HCT116 (cell line): Measurements from ENCODE around the gene TMEM94. TPM values are rescaled to one million over a fixed set of nuclear protein-coding genes. Genes with fewer than 3 reads are reported as not detected.

ENCODE experiments used
- ATAC-seq: fragments of 200-7000 bp; cut with Tn5 transposase; 2 replicates; pipeline ENCODE4 v1.9.1; 2020; ENCODE audit warnings: mild to moderate bottlenecking, moderate library complexity
- BruUV-seq: library from RNA; stranded (reverse); fragments of 400-500 nt; replicated peaks from 2 replicates; lab custom pipeline; 2021; lab: Mats Ljungman, UMichigan
- CTCF ChIA-PET: fragments of 300-600 bp; sonication (Branson Sonifier 250); formaldehyde crosslinking; loops from one replicate; lab custom pipeline; 2021; ENCODE audit warnings: antibody characterized with exemption; lab: Charles Lee
- POLR2A ChIA-PET: fragments of 300-600, 350-600 bp; sonication (Branson Sonifier 250); formaldehyde crosslinking; loops from one replicate; lab custom pipeline; 2021; ENCODE audit warnings: antibody characterized with exemption; lab: Charles Lee
- RAD21 ChIA-PET, 2 experiments: fragments of 300-600 bp; sonication (Branson Sonifier 250); formaldehyde crosslinking; loops; one replicate each; lab custom pipeline; 2023; ENCODE audit warnings: low total read pairs in 2 of 2; ENCODE audit not compliant: uncharacterized antibody in 2 of 2, unreplicated experiment in 2 of 2, low non-redundant PET in 1 of 2; lab: Charles Lee
- DNase-seq: peaks from one replicate; pipeline ENCODE4 v3.0.0-alpha.2; 2010; ENCODE audit warnings: low read depth, low spot score
- H2AFZ ChIP-seq: fragments of 200-600 bp; shearing (Covaris generic), sonication (generic); 2 replicates; pipeline ENCODE4 v1.6.1; 2017; ENCODE audit warnings: low read depth, mixed run types, mixed read lengths, antibody characterized with exemption, low read length; ENCODE audit not compliant: poor library complexity, severe bottlenecking
- H3K27ac ChIP-seq: 2 replicates; pipeline ENCODE4 v1.5.1; 2012; ENCODE audit warnings: low read depth, low read length
- H3K27me3 ChIP-seq: fragments of 200-600 bp; sonication (generic); 2 replicates; pipeline ENCODE4 v1.6.1; 2016; ENCODE audit warnings: mixed run types, low read length, mixed read lengths; ENCODE audit not compliant: insufficient read depth
- H3K36me3 ChIP-seq, 2 experiments: fragments of 200-500 bp in 1 of 2; fragments of 200-600 bp in 1 of 2; sonication (Bioruptor generic) in 1 of 2; sonication (generic) in 1 of 2; 2 replicates each; pipeline versions ENCODE4 v1.5.1 to v1.6.1; 2014 to 2016; ENCODE audit warnings: low read length in 2 of 2, inconsistent platforms in 1 of 2, mixed read lengths in 1 of 2, mixed run types in 1 of 2; ENCODE audit not compliant: insufficient read depth in 2 of 2, control insufficient read depth in 1 of 2
- H3K4me1 ChIP-seq, 2 experiments: fragments of 200-600 bp in 1 of 2; sonication (generic) in 1 of 2; 2 replicates each; pipeline versions ENCODE4 v1.5.1 to v1.6.1; 2012 to 2017; ENCODE audit warnings: low read length in 2 of 2, inconsistent platforms in 1 of 2, mild to moderate bottlenecking in 1 of 2, mixed read lengths in 1 of 2, mixed run types in 1 of 2, moderate library complexity in 1 of 2; ENCODE audit not compliant: insufficient read depth in 2 of 2, control insufficient read depth in 1 of 2
- H3K4me2 ChIP-seq: fragments of 200-600 bp; sonication (generic); 2 replicates; pipeline ENCODE4 v1.6.1; 2017; ENCODE audit warnings: mixed run types, low read length, mixed read lengths
- H3K4me3 ChIP-seq, 2 experiments: fragments of 200-600 bp in 1 of 2; sonication (generic) in 1 of 2; replicated peaks in 1 of 2; 2 replicates each; pipeline ENCODE4 v1.5.1; 2011 to 2016; ENCODE audit warnings: low read length in 2 of 2, control low read depth in 1 of 2, low read depth in 1 of 2, mild to moderate bottlenecking in 1 of 2, mixed read lengths in 1 of 2, mixed run types in 1 of 2
- H3K79me2 ChIP-seq: fragments of 200-600 bp; sonication (generic); 2 replicates; pipeline ENCODE4 v1.6.1; 2017; ENCODE audit warnings: mild to moderate bottlenecking, mixed run types, low read length, moderate library complexity, mixed read lengths; ENCODE audit not compliant: insufficient read depth
- H3K9ac ChIP-seq: fragments of 200-600 bp; sonication (generic); 2 replicates; pipeline ENCODE4 v1.6.1; 2016; ENCODE audit warnings: low read length, mixed read lengths
- H3K9me2 ChIP-seq: fragments of 200-600 bp; sonication (generic), shearing (Covaris generic); 2 replicates; pipeline ENCODE4 v1.6.1; 2017; ENCODE audit warnings: mixed run types, mild to moderate bottlenecking, moderate library complexity; ENCODE audit not compliant: insufficient read depth
- H3K9me3 ChIP-seq, 2 experiments: fragments of 200-500 bp in 1 of 2; fragments of 200-600 bp in 1 of 2; sonication (Bioruptor generic) in 1 of 2; sonication (generic) in 1 of 2; 2 replicates each; pipeline ENCODE4 v1.6.1; 2014 to 2017; ENCODE audit warnings: low read length in 2 of 2, mixed read lengths in 2 of 2, inconsistent platforms in 1 of 2, low read depth in 1 of 2, mild to moderate bottlenecking in 1 of 2, mixed run types in 1 of 2, moderate library complexity in 1 of 2; ENCODE audit not compliant: control insufficient read depth in 1 of 2, insufficient read depth in 1 of 2
- H4K20me1 ChIP-seq: fragments of 200-600 bp; sonication (generic), shearing (Covaris generic); 2 replicates; pipeline ENCODE4 v1.6.1; 2017; ENCODE audit warnings: mixed run types, mild to moderate bottlenecking, moderate library complexity; ENCODE audit not compliant: insufficient read depth
- CEBPB ChIP-seq: IDR thresholded peaks from 2 replicates; pipeline ENCODE4 v1.6.1; 2012; ENCODE audit warnings: low read depth
- EGR1 ChIP-seq: IDR thresholded peaks from 2 replicates; pipeline ENCODE4 v1.6.1; 2012; ENCODE audit warnings: low read depth
- FOSL1 ChIP-seq: IDR thresholded peaks from 2 replicates; pipeline ENCODE4 v1.6.1; 2012; ENCODE audit warnings: low read depth
- JUND ChIP-seq: IDR thresholded peaks from 2 replicates; pipeline ENCODE4 v1.6.1; 2012
- POLR2AphosphoS5 ChIP-seq: IDR thresholded peaks from 2 replicates; pipeline ENCODE4 v1.6.1; 2011; ENCODE audit warnings: mild to moderate bottlenecking, low read depth, low read length, moderate library complexity
- RAD21 ChIP-seq: IDR thresholded peaks from 2 replicates; pipeline ENCODE4 v1.6.1; 2012; ENCODE audit warnings: low read depth, mild to moderate bottlenecking
- SIN3A ChIP-seq: IDR thresholded peaks from 2 replicates; pipeline ENCODE4 v1.6.1; 2012; ENCODE audit warnings: low read depth
- SP1 ChIP-seq: IDR thresholded peaks from 2 replicates; pipeline ENCODE4 v1.6.1; 2012; ENCODE audit warnings: low read depth
- TCF7L2 ChIP-seq: IDR thresholded peaks from 2 replicates; pipeline ENCODE4 v1.7.0; 2011; ENCODE audit warnings: borderline replicate concordance, inconsistent platforms; ENCODE audit not compliant: insufficient read depth, insufficient read length; ENCODE audit errors: extremely low read depth
- YY1 ChIP-seq: IDR thresholded peaks from 2 replicates; pipeline ENCODE4 v1.6.1; 2011; ENCODE audit warnings: low read length, low read depth, moderate library complexity, mild to moderate bottlenecking; ENCODE audit not compliant: insufficient replicate concordance; ENCODE audit errors: extremely low read depth
- ZFX ChIP-seq: fragments of 450-650 bp; IDR thresholded peaks from 2 replicates; pipeline ENCODE4 v1.6.1; 2017
- intact Hi-C: fragments of 100-400 bp; cut with micrococcal nuclease; formaldehyde crosslinking; loops from 2 replicates; pipeline ENCODE4 v1.10.0; 2022
- total RNA-seq: library from RNA; stranded (reverse); gene quantifications from one replicate; pipeline ENCODE4 v1.2.1, GENCODE V29; 2021; ENCODE audit not compliant: unreplicated experiment
- TF ChIP-seq, protein P1 (sequence below): IDR thresholded peaks from 2 replicates; pipeline ENCODE4 v1.6.1; 2012; ENCODE audit warnings: low read depth
- TF ChIP-seq, protein P2 (sequence below): IDR thresholded peaks from 2 replicates; pipeline ENCODE4 v1.6.1; 2012
- TF ChIP-seq, protein P3 (sequence below), 3 experiments: fragments of 200-600 bp in 1 of 3; sonication (generic) in 1 of 3; IDR thresholded peaks in 2 of 3; conservative IDR thresholded peaks in 1 of 3; 2 replicates each; pipeline ENCODE4 v1.5.1; 2012 to 2017; ENCODE audit warnings: low read depth in 2 of 3, low read length in 2 of 3, antibody characterized with exemption in 1 of 3, borderline replicate concordance in 1 of 3, control low read depth in 1 of 3, mild to moderate bottlenecking in 1 of 3, mixed read lengths in 1 of 3, mixed run types in 1 of 3, moderate library complexity in 1 of 3; ENCODE audit not compliant: insufficient read depth in 1 of 3
- TF ChIP-seq, protein P4 (sequence below): IDR thresholded peaks from 2 replicates; pipeline ENCODE4 v1.6.1; 2011; ENCODE audit warnings: mild to moderate bottlenecking, low read length, moderate library complexity; ENCODE audit not compliant: insufficient replicate concordance; ENCODE audit errors: extremely low read depth

The TMEM94 gene
- total RNA-seq, 1 experiment from 2014 or later = 75.4 TPM

DNA sequence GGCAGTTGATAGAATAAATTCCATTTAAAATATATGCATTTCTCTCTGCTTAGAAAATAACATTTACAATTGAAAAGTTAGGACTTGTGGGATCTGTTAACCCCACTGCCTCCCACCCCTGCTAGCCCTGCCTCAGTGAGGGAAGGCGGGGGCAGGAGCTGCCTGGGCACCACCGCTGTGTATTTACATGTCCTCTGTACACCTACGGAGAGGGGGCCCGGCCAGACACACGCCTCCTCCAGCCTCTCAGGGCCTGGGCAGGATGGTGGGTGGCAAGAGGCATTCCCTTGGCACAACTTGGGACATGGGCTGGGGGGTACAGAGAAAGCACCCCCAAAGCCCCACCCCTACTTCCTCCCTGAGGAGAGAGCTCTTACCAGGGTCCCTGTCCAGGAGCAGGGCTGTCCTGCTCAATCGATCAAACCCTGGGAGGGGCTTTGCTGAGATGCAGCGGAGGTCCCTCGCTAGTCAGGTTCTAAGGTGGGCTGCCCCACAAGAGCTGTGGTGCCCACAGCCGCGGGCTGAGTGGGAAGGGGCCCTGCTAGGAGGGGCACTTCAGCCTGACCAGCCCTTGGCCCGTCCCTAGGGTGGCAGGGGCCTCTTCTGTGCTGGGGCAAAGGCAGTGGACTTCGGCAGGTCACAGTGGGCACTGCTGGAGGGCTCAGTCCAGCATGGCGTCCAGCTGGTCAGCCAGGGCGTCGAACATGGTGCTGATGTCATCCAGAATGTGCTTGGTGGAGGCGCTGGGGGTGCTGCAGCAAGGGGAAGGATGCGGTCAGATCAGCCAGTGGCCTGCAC, 44.2 kb downstream of the TMEM94 start:
- no peak for DNase-seq
- no peak for ATAC-seq
- Histone ChIP-seq H3K79me2 (no peaks in the 10 kb centered on the region), H4K20me1 (no peaks in the 10 kb centered on the region), H3K4me1 (no peaks in the 10 kb centered on the region), H3K4me3 (no peak overlapping the region), H3K4me2 (no peak overlapping the region), H3K36me3 (peaks cover 16 to 17% of the 10 kb centered on the region in 2 experiments; a peak in 3 of 4 replicates), H3K27ac (no peak overlapping the region), H3K9me3 (no peaks in the 10 kb centered on the region), H3K9ac (no peak overlapping the region), H3K27me3 (no peaks in the 10 kb centered on the region), H2AFZ (no peak overlapping the region), H3K9me2 (no peaks in the 10 kb centered on the region)
- TSS peak; percentile 23 for BruUV-seq
- CTCF ChIA-PET = no interaction called here
- intact Hi-C loops = no loop called here
- RAD21 ChIA-PET = no interaction called here
- no peak for TF ChIP-seq SIN3A
- no peak for TF ChIP-seq FOSL1
- no peak for TF ChIP-seq EGR1
- no peak for TF ChIP-seq RAD21
- TF ChIP-seq CEBPB = no peak
- TF ChIP-seq, protein P1, sequence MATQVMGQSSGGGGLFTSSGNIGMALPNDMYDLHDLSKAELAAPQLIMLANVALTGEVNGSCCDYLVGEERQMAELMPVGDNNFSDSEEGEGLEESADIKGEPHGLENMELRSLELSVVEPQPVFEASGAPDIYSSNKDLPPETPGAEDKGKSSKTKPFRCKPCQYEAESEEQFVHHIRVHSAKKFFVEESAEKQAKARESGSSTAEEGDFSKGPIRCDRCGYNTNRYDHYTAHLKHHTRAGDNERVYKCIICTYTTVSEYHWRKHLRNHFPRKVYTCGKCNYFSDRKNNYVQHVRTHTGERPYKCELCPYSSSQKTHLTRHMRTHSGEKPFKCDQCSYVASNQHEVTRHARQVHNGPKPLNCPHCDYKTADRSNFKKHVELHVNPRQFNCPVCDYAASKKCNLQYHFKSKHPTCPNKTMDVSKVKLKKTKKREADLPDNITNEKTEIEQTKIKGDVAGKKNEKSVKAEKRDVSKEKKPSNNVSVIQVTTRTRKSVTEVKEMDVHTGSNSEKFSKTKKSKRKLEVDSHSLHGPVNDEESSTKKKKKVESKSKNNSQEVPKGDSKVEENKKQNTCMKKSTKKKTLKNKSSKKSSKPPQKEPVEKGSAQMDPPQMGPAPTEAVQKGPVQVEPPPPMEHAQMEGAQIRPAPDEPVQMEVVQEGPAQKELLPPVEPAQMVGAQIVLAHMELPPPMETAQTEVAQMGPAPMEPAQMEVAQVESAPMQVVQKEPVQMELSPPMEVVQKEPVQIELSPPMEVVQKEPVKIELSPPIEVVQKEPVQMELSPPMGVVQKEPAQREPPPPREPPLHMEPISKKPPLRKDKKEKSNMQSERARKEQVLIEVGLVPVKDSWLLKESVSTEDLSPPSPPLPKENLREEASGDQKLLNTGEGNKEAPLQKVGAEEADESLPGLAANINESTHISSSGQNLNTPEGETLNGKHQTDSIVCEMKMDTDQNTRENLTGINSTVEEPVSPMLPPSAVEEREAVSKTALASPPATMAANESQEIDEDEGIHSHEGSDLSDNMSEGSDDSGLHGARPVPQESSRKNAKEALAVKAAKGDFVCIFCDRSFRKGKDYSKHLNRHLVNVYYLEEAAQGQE = no peak
- no peak for TF ChIP-seq POLR2AphosphoS5
- TF ChIP-seq YY1 = no peak
- no peak for TF ChIP-seq SP1
- TF ChIP-seq, protein P2, sequence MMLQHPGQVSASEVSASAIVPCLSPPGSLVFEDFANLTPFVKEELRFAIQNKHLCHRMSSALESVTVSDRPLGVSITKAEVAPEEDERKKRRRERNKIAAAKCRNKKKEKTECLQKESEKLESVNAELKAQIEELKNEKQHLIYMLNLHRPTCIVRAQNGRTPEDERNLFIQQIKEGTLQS = no peak
- TF ChIP-seq ZFX = no peak
- no peak for TF ChIP-seq TCF7L2
- TF ChIP-seq, protein P3, sequence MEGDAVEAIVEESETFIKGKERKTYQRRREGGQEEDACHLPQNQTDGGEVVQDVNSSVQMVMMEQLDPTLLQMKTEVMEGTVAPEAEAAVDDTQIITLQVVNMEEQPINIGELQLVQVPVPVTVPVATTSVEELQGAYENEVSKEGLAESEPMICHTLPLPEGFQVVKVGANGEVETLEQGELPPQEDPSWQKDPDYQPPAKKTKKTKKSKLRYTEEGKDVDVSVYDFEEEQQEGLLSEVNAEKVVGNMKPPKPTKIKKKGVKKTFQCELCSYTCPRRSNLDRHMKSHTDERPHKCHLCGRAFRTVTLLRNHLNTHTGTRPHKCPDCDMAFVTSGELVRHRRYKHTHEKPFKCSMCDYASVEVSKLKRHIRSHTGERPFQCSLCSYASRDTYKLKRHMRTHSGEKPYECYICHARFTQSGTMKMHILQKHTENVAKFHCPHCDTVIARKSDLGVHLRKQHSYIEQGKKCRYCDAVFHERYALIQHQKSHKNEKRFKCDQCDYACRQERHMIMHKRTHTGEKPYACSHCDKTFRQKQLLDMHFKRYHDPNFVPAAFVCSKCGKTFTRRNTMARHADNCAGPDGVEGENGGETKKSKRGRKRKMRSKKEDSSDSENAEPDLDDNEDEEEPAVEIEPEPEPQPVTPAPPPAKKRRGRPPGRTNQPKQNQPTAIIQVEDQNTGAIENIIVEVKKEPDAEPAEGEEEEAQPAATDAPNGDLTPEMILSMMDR (IDR thresholded peaks at IDR 0.05 in 2 of 3, conservative IDR thresholded peaks at IDR 0.05 in 1 of 3; ENCODE audit: borderline replicate concordance in 1 of 3, insufficient read depth in 1 of 3, low read depth in 2 of 3, low read length in 2 of 3) = no peak
- TF ChIP-seq, protein P4, sequence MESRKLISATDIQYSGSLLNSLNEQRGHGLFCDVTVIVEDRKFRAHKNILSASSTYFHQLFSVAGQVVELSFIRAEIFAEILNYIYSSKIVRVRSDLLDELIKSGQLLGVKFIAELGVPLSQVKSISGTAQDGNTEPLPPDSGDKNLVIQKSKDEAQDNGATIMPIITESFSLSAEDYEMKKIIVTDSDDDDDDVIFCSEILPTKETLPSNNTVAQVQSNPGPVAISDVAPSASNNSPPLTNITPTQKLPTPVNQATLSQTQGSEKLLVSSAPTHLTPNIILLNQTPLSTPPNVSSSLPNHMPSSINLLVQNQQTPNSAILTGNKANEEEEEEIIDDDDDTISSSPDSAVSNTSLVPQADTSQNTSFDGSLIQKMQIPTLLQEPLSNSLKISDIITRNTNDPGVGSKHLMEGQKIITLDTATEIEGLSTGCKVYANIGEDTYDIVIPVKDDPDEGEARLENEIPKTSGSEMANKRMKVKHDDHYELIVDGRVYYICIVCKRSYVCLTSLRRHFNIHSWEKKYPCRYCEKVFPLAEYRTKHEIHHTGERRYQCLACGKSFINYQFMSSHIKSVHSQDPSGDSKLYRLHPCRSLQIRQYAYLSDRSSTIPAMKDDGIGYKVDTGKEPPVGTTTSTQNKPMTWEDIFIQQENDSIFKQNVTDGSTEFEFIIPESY = no peak
- no peak for TF ChIP-seq JUND
- POLR2A ChIA-PET = no interaction called here
